GM12891 (cell line): ENCODE data around the gene ATP2C1.

Experiments
- POLR2A ChIP-seq: IDR thresholded peaks from 2 replicates; pipeline ENCODE4 v1.6.1; 2011; ENCODE audit warnings: low read depth, low read length, control low read depth
- POLR2AphosphoS5 ChIP-seq: IDR thresholded peaks from 2 replicates; pipeline ENCODE4 v1.6.1; 2011; ENCODE audit warnings: low read depth, low read length, control low read depth

DNA sequence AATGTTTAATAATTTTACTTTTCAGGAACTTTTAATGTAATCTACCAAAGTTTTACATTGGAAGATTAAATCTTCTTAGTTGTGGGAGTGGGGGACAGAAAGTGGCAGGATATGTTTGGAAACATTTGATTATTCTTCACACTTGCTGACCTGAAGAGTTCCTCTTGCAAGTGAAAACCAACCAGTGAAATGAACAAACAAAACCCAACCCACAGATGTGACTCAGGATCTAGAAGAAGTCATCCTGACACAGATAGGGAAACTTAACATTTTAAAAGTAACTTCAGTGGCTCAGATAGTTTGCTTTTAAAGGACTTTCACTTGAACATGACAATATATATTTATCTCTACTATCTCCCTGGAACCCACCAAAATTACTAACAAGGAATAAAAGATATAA is 77.3 kb downstream of the ATP2C1 start:
- no peak for TF ChIP-seq POLR2AphosphoS5
- no peak for TF ChIP-seq POLR2A
